ENCODE data around the gene RGL3.
"Not testable (repeated sequence)": the region's sequence is repeated elsewhere in the genome, so short reads cannot be mapped to it uniquely, and the experiment has no call there.

Gene RGL3

GRCh38 chr19:11361037-11361770 lies 57.9 kb downstream of the RGL3 start:
- DNase-seq, result no peak

GRCh38 chr19:11359421-11359820 lies 59.7 kb downstream of the RGL3 start:
- DNase-seq, result no peak

GRCh38 chr19:11356676-11357550 lies 62.2 kb downstream of the RGL3 start:
- DNase-seq, result no peak

GRCh38 chr19:11356074-11356397 lies 63.1 kb downstream of the RGL3 start:
- no peak for DNase-seq

GRCh38 chr19:11355160-11356073 lies 63.7 kb downstream of the RGL3 start, which contains the start of gene PLPPR2:
PLPPR2 (plus strand) TSS chr19:11355432; CDS start chr19:11357674, 2,242 bp downstream.
- DNase-seq, result peak; percentile 73 to 85 (median 83)

- DNase-seq, result not testable (repeated sequence)
Observed at GRCh38 chr19:11354102-11354501, 65.0 kb downstream of the RGL3 start.

GRCh38 chr19:11349171-11349570 lies 69.9 kb downstream of the RGL3 start:
- no peak for DNase-seq

- DNase-seq, result no peak
Observed at GRCh38 chr19:11347546-11348039, 71.5 kb downstream of the RGL3 start.

- peak; percentile 95 to 99 (median 98) for DNase-seq
Observed at GRCh38 chr19:11346104-11346940, 72.8 kb downstream of the RGL3 start, which contains the start of the genes CCDC159 and TMEM205. CCDC159 (plus strand) TSS chr19:11346519; CDS start chr19:11346607, 88 bp downstream. TMEM205 (minus strand) TSS chr19:11346268; CDS start chr19:11345619, 649 bp downstream.

- DNase-seq, result no peak
Observed at GRCh38 chr19:11345122-11345803, 73.9 kb downstream of the RGL3 start.
